ENCODE measurements around the gene TLR5.

- TF ChIP-seq EZH2 (IDR thresholded peaks at IDR 0.05; ENCODE audit: low read length) (no peak), CTCF (optimal IDR thresholded peaks at IDR 0.05 in 1 of 3, IDR thresholded peaks at IDR 0.05 in 1 of 3, conservative IDR thresholded peaks at IDR 0.05 in 1 of 3; ENCODE audit: extremely low read depth in 1 of 3, insufficient read depth in 2 of 3, low read length in 3 of 3) (no peak)
These were observed 55.5 kb downstream of the TLR5 start for GRCh38 chr1:223087291-223088255.
